NCI-H748 treated with DMSO at 0.1 percent for 48 hours (cell line): ENCODE results near the gene ASAP2.
"Not testable (repeated sequence)": the region's sequence is repeated elsewhere in the genome, so short reads cannot be mapped to it uniquely, and the experiment has no call there.

Experiments
- DNase-seq: peaks from one replicate; lab custom pipeline; 2025; lab: John Stamatoyannopoulos, UW

ASAP2 gene

GRCh38 chr2:9255416-9255815 lies 48.8 kb downstream of the ASAP2 start:
- no peak for DNase-seq

- DNase-seq = no peak
Observed at GRCh38 chr2:9256147-9256546, 49.5 kb downstream of the ASAP2 start.

- DNase-seq = no peak
Observed at GRCh38 chr2:9256570-9257043, 50.0 kb downstream of the ASAP2 start.

GRCh38 chr2:9258501-9258900 lies 51.9 kb downstream of the ASAP2 start:
- no peak for DNase-seq

GRCh38 chr2:9258953-9259399 lies 52.4 kb downstream of the ASAP2 start:
- DNase-seq = no peak

GRCh38 chr2:9260464-9260918 lies 53.9 kb downstream of the ASAP2 start:
- no peak for DNase-seq

- DNase-seq = no peak
Observed at GRCh38 chr2:9261231-9261883, 54.7 kb downstream of the ASAP2 start.

GRCh38 chr2:9262671-9263171 lies 56.1 kb downstream of the ASAP2 start:
- no peak for DNase-seq

- no peak for DNase-seq
Observed at GRCh38 chr2:9263428-9263827, 56.8 kb downstream of the ASAP2 start.

- DNase-seq = no peak
Observed at GRCh38 chr2:9264301-9264700, 57.7 kb downstream of the ASAP2 start.

GRCh38 chr2:9266711-9267110 lies 60.1 kb downstream of the ASAP2 start:
- no peak for DNase-seq

GRCh38 chr2:9267286-9267685 lies 60.7 kb downstream of the ASAP2 start:
- DNase-seq = not testable (repeated sequence)

- DNase-seq = no peak
Observed at GRCh38 chr2:9268301-9269080, 61.9 kb downstream of the ASAP2 start.

- DNase-seq = no peak
Observed at GRCh38 chr2:9269295-9269694, 62.7 kb downstream of the ASAP2 start.

- no peak for DNase-seq
Observed at GRCh38 chr2:9269695-9270360, 63.2 kb downstream of the ASAP2 start.

- DNase-seq = no peak
Observed at GRCh38 chr2:9271091-9271490, 64.5 kb downstream of the ASAP2 start.

- no peak for DNase-seq
Observed at GRCh38 chr2:9271691-9272090, 65.1 kb downstream of the ASAP2 start.

- no peak for DNase-seq
Observed at GRCh38 chr2:9273486-9274130, 67.0 kb downstream of the ASAP2 start.

GRCh38 chr2:9274701-9275343 lies 68.2 kb downstream of the ASAP2 start:
- no peak for DNase-seq

- no peak for DNase-seq
Observed at GRCh38 chr2:9275399-9275798, 68.8 kb downstream of the ASAP2 start.

- DNase-seq = no peak
Observed at GRCh38 chr2:9276074-9276473, 69.5 kb downstream of the ASAP2 start.
